H1 (cell line): ENCODE data around the gene LAIR2. TPM values are rescaled to one million over a fixed set of nuclear protein-coding genes. Genes with fewer than 3 reads are reported as not detected.
"Not testable (repeated sequence)": the region's sequence is repeated elsewhere in the genome, so short reads cannot be mapped to it uniquely, and the experiment has no call there.

Experiments
- CTCF ChIA-PET: fragments of 300-600 bp; sonication (Branson Sonifier 250); formaldehyde crosslinking; loops from one replicate; lab custom pipeline; 2021; ENCODE audit not compliant: partially characterized antibody; lab: Charles Lee
- POLR2A ChIA-PET: fragments of 300-600 bp; sonication (Branson Sonifier 250); formaldehyde crosslinking; loops from one replicate; lab custom pipeline; 2021; ENCODE audit warnings: inconsistent platforms; ENCODE audit not compliant: partially characterized antibody; lab: Charles Lee
- DNase-seq, 2 experiments: peaks; one replicate each; pipeline versions ENCODE4 v3.0.0 to v3.0.0-alpha.2; 2010 to 2022; ENCODE audit warnings: low spot score in 2 of 2, low read depth in 1 of 2, mixed read lengths in 1 of 2
- FAIRE-seq: peaks from 2 replicates; lab custom pipeline; 2011; peaks lifted over from hg19 to GRCh38; lab: Jason Lieb, UNC
- H2AFZ ChIP-seq: 2 replicates; pipeline ENCODE4 v1.8.1; 2012; ENCODE audit warnings: low read length, inconsistent platforms
- H2AK5ac ChIP-seq: 2 replicates; pipeline ENCODE4 v1.6.1; 2013; ENCODE audit warnings: low read depth, low read length
- H2BK120ac ChIP-seq: replicated peaks from 2 replicates; pipeline ENCODE3; 2013; ENCODE audit warnings: low read depth, low read length, inconsistent platforms
- H2BK12ac ChIP-seq: 2 replicates; pipeline ENCODE4 v1.6.1; 2013; ENCODE audit warnings: low read depth, low read length
- H2BK15ac ChIP-seq: 2 replicates; pipeline ENCODE4 v1.6.1; 2013; ENCODE audit warnings: low read length
- H2BK20ac ChIP-seq: 2 replicates; pipeline ENCODE4 v1.6.1; 2013; ENCODE audit warnings: low read length
- H2BK5ac ChIP-seq: 2 replicates; pipeline ENCODE4 v1.6.1; 2013; ENCODE audit warnings: low read depth, low read length
- H3K14ac ChIP-seq: 2 replicates; pipeline ENCODE4 v1.6.1; 2013; ENCODE audit warnings: inconsistent platforms; ENCODE audit not compliant: insufficient read length
- H3K18ac ChIP-seq: 2 replicates; pipeline ENCODE4 v1.6.1; 2013; ENCODE audit warnings: low read length; ENCODE audit errors: extremely low read depth
- H3K23ac ChIP-seq: 2 replicates; pipeline ENCODE4 v1.6.1; 2013; ENCODE audit warnings: inconsistent platforms; ENCODE audit not compliant: insufficient read length
- H3K23me2 ChIP-seq: 2 replicates; pipeline ENCODE4 v1.6.1; 2013; ENCODE audit warnings: low read depth, low read length
- H3K27ac ChIP-seq: 2 replicates; pipeline ENCODE4 v1.6.1; 2011; ENCODE audit warnings: low read depth, low read length, inconsistent platforms
- H3K27me3 ChIP-seq, 4 experiments: replicated peaks in 1 of 4; 1 replicate in 1 of 4; 2 replicates in 3 of 4; pipeline versions ENCODE4 v1.6.1 to v1.8.1; 2011 to 2013; ENCODE audit warnings: low read length in 3 of 4, mild to moderate bottlenecking in 3 of 4, inconsistent platforms in 2 of 4, mixed read lengths in 2 of 4, moderate library complexity in 1 of 4; ENCODE audit not compliant: control insufficient read depth in 3 of 4, insufficient read depth in 3 of 4; ENCODE audit errors: extremely low read depth in 1 of 4
- H3K36me3 ChIP-seq, 4 experiments: 2 replicates each; pipeline versions ENCODE4 v1.6.1 to v1.8.1; 2011 to 2013; ENCODE audit warnings: mild to moderate bottlenecking in 4 of 4, low read length in 3 of 4, moderate library complexity in 2 of 4, control low read depth in 1 of 4, inconsistent platforms in 1 of 4; ENCODE audit not compliant: insufficient read depth in 4 of 4, control insufficient read depth in 2 of 4
- H3K4ac ChIP-seq: replicated peaks from 2 replicates; pipeline ENCODE3; 2013; ENCODE audit warnings: low read length, low read depth, mixed read lengths, inconsistent platforms; ENCODE audit not compliant: insufficient read length
- H3K4me1 ChIP-seq, 4 experiments: replicated peaks in 1 of 4; 1 replicate in 1 of 4; 2 replicates in 3 of 4; pipeline versions ENCODE4 v1.6.1 to v1.8.1; 2011 to 2013; ENCODE audit warnings: low read length in 3 of 4, inconsistent platforms in 2 of 4, mixed read lengths in 1 of 4; ENCODE audit not compliant: insufficient read depth in 4 of 4, control insufficient read depth in 3 of 4
- H3K4me2 ChIP-seq, 2 experiments: 2 replicates each; pipeline versions ENCODE4 v1.6.1 to v1.8.1; 2011 to 2013; ENCODE audit warnings: low read depth in 2 of 2, low read length in 2 of 2, control low read depth in 1 of 2, inconsistent platforms in 1 of 2, mild to moderate bottlenecking in 1 of 2; ENCODE audit not compliant: insufficient read depth in 1 of 2
- H3K4me3 ChIP-seq, 4 experiments: fragments of 200-600, 300-600 bp in 1 of 4; sonication (generic), shearing (Covaris generic), sonication (Bioruptor Twin) in 1 of 4; 2 replicates each; pipeline versions ENCODE4 v1.5.1 to v1.8.1; 2011 to 2016; ENCODE audit warnings: low read length in 4 of 4, low read depth in 3 of 4, control low read depth in 2 of 4, inconsistent platforms in 2 of 4, mild to moderate bottlenecking in 2 of 4, mixed read lengths in 1 of 4, moderate library complexity in 1 of 4; ENCODE audit not compliant: insufficient read depth in 2 of 4; ENCODE audit errors: extremely low read depth in 1 of 4
- H3K56ac ChIP-seq: replicated peaks from 2 replicates; pipeline ENCODE3; 2013; ENCODE audit warnings: low read depth, mild to moderate bottlenecking, mixed read lengths, low read length, inconsistent platforms; ENCODE audit not compliant: insufficient read length
- H3K79me1 ChIP-seq: 2 replicates; pipeline ENCODE4 v1.6.1; 2013; ENCODE audit warnings: low read depth, low read length, control low read depth
- H3K79me2 ChIP-seq, 2 experiments: 2 replicates each; pipeline versions ENCODE4 v1.6.1 to v1.8.1; 2012 to 2013; ENCODE audit warnings: low read length in 2 of 2, mild to moderate bottlenecking in 2 of 2, inconsistent platforms in 1 of 2; ENCODE audit not compliant: insufficient read depth in 2 of 2, control insufficient read depth in 1 of 2
- H3K9ac ChIP-seq, 4 experiments: replicated peaks in 1 of 4; 1 replicate in 1 of 4; 2 replicates in 3 of 4; pipeline versions ENCODE4 v1.6.1 to v1.8.1; 2011 to 2013; ENCODE audit warnings: low read depth in 3 of 4, low read length in 3 of 4, control low read depth in 2 of 4, mild to moderate bottlenecking in 2 of 4, moderate library complexity in 2 of 4, inconsistent platforms in 1 of 4; ENCODE audit errors: extremely low read depth in 1 of 4
- H3K9me3 ChIP-seq, 2 experiments: 2 replicates each; pipeline versions ENCODE4 v1.6.1 to v1.8.1; 2012 to 2013; ENCODE audit warnings: mild to moderate bottlenecking in 2 of 2, moderate library complexity in 2 of 2, control low read depth in 1 of 2, inconsistent platforms in 1 of 2, low read depth in 1 of 2, low read length in 1 of 2, mixed read lengths in 1 of 2; ENCODE audit not compliant: insufficient read depth in 2 of 2
- H4K20me1 ChIP-seq, 2 experiments: replicated peaks in 1 of 2; 2 replicates each; pipeline versions ENCODE3 to v1.8.1; 2011 to 2013; ENCODE audit warnings: inconsistent platforms in 2 of 2, low read length in 2 of 2, mild to moderate bottlenecking in 1 of 2; ENCODE audit not compliant: insufficient read depth in 2 of 2, control insufficient read depth in 1 of 2
- H4K5ac ChIP-seq: 2 replicates; pipeline ENCODE4 v1.6.1; 2013; ENCODE audit warnings: low read length, low read depth, mixed read lengths, inconsistent platforms; ENCODE audit not compliant: insufficient read length
- H4K8ac ChIP-seq: 2 replicates; pipeline ENCODE4 v1.8.0; 2013; ENCODE audit warnings: mild to moderate bottlenecking, moderate library complexity, low read length, inconsistent platforms; ENCODE audit not compliant: insufficient read depth; ENCODE audit errors: extremely low read depth
- H4K91ac ChIP-seq: replicated peaks from 2 replicates; pipeline ENCODE3; 2013; ENCODE audit warnings: low read length, mixed read lengths, inconsistent platforms; ENCODE audit not compliant: insufficient read length
- FOSL1 ChIP-seq: IDR thresholded peaks from 2 replicates; pipeline ENCODE4 v1.6.1; 2011; ENCODE audit warnings: mild to moderate bottlenecking, low read depth, low read length, moderate library complexity; ENCODE audit not compliant: insufficient read depth
- RXRA ChIP-seq: IDR thresholded peaks from 2 replicates; pipeline ENCODE4 v1.6.1; 2011; ENCODE audit warnings: low read depth, mild to moderate bottlenecking, low read length, moderate library complexity; ENCODE audit not compliant: insufficient read depth
- WGBS, 2 experiments: shearing (Covaris generic) in 1 of 2; methylation state at CpG; one replicate each; pipeline versions ENCODE4 v1.1.6 to v1.1.7; 2013 to 2015; ENCODE audit warnings: low lambda C conversion rate in 2 of 2, mixed read lengths in 2 of 2, inconsistent platforms in 1 of 2, low coverage in 1 of 2, missing lambda C conversion rate in 1 of 2; ENCODE audit not compliant: insufficient replicate concordance in 2 of 2, insufficient coverage in 1 of 2, insufficient read length in 1 of 2; ENCODE audit errors: extremely low coverage in 1 of 2, missing lambda C conversion rate in 1 of 2; 5-methylcytosine and 5-hydroxymethylcytosine counted together
- polyA plus RNA-seq, 7 experiments: library from polyadenylated mRNA; depleted of rRNA in 3 of 7; stranded (reverse) in 5 of 7; unstranded in 2 of 7; fragments of >200 nt in 5 of 7; fragments of 200-250 nt in 2 of 7; gene quantifications; 1 replicate in 5 of 7; 2 replicates in 1 of 7; 4 replicates in 1 of 7; pipeline versions ENCODE4 v1.2.1 to v1.2.3, GENCODE V29; 2011 to 2013; ENCODE audit warnings: missing spikeins in 2 of 7, mixed read lengths in 2 of 7
- total RNA-seq: library from RNA; stranded (reverse); fragmentation: NEBNext Ultra II Directional; extraction: Animal tissue kit (Norgen Biotek cat#: 25700); gene quantifications from 2 replicates; pipeline ENCODE4 v1.2.1, GENCODE V29; 2021

Gene LAIR2
- total and polyA plus RNA-seq, 2 of the 8 experiments (the other 6 are each of a cell fraction or from before 2014, with no cell fraction given), result not detected

DNA sequence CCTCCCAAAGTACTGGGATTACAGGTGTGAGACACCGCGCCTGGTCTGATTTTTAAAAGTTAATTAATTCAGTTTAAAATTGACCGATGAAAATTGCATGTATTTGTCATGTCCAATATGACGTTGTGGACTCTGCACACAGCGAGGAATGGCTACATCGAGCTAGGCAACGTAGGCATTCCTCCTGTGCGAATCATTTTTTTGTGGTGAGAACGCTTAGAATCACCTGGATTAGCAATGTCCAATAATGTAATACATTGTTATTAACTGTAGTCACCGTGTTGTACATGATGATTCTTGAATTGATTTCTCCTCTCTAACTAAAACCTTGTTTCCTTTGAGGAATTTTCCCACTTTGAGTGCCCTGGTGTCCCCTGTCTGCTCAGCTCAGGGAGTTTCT is 3.4 kb downstream of the LAIR2 start (continued):
- TF ChIP-seq RXRA (no peak), FOSL1 (no peak)
- TF ChIP-seq, all 59 proteins: peak for 0

DNA sequence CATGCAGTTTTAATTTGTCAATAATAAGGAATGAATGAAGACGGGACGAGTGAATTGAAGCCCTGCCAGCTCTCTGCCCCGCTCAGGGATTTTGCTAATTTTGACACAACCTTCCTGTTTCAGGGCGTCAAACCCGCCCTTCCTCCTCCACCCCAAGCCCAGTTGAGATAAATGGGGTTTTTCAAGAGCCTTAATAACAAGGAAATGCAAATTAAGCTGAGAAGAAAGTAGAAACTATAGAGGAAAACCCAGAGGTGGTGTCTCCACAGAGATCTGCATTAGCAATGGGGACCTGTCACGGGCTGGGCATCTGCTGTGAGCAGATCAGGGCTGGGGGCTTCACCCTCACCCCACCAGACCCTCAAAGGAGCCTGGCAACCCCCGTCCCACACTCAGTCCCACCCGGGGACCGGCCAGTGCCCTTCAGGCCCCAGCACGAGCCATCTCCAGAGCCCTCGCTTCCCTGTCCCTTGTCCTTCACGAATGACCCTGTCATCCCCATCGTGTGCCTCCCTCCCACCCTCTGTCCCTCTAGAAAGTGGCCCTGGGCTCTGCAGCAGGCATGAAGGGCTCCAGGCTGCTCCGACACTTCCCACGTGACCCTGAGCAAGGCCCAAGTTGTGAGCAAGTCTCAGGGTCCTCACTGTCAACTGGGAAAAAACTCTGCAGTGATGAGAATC is 4.5 kb downstream of the LAIR2 start:
- H3K79me2 ChIP-seq, H2AK5ac ChIP-seq, H3K23ac ChIP-seq, H2BK15ac ChIP-seq, H3K4me2 ChIP-seq, H3K56ac ChIP-seq, FAIRE-seq, H2BK120ac ChIP-seq, H2BK5ac ChIP-seq, H3K4me1 ChIP-seq, POLR2A ChIA-PET, H3K4ac ChIP-seq, H3K18ac ChIP-seq, H3K27me3 ChIP-seq, H3K27ac ChIP-seq, H4K91ac ChIP-seq, H3K14ac ChIP-seq, H2AFZ ChIP-seq, H4K8ac ChIP-seq, H3K9ac ChIP-seq, H4K5ac ChIP-seq, H2BK12ac ChIP-seq, H3K79me1 ChIP-seq, CTCF ChIA-PET, H2BK20ac ChIP-seq, H3K36me3 ChIP-seq, DNase-seq, H4K20me1 ChIP-seq, H3K23me2 ChIP-seq, H3K4me3 ChIP-seq: not testable (repeated sequence)
- peaks cover 22 to 54% of the 10 kb centered on the region in 2 experiments for H3K9me3 ChIP-seq
- 75% methylated on average over 8 of the region's 15 CpGs; no CpG with 5 or more reads in 1 of the 2 experiments for WGBS, 2 experiments
